HS-27A (cell line): ENCODE results near the gene ITPK1.

Source experiments
- DNase-seq: peaks from one replicate; pipeline ENCODE4 v3.0.0-alpha.2; 2012; ENCODE audit warnings: low read depth, missing footprints

ITPK1 gene

DNA sequence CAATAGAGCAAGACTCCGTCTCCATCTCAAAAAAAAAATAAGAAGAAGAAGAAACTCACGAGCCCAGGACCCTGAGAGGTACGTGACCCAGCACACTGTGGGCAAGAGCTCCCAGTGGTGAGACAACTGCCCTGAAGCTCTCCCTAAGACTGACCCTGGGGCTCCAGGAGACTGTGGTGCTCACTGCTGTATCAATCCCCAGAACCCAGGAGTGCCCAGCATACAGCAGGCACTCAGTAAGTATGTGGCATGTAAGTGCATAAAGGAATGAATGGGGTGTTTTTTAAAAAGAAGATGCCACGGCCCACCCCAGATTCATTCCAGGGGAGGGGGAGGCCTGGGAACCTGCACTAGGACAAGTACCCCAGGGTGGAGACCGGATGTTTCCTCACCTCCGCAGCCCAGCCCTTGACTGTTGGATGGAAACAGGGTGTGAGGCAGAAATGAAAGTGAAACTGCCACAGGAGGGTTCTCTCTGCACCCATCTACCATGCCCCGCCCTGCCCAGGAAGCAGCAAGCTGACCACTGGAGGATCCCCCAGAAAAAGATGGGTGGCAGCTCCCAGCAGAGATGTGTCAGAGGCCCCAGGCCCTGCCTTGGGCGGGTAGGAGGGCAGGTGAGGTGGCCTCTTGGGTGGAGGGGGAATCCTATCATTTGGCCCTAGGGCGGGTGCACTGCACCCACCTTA, 12.2 kb downstream of the ITPK1 start:
- no peak for DNase-seq

DNA sequence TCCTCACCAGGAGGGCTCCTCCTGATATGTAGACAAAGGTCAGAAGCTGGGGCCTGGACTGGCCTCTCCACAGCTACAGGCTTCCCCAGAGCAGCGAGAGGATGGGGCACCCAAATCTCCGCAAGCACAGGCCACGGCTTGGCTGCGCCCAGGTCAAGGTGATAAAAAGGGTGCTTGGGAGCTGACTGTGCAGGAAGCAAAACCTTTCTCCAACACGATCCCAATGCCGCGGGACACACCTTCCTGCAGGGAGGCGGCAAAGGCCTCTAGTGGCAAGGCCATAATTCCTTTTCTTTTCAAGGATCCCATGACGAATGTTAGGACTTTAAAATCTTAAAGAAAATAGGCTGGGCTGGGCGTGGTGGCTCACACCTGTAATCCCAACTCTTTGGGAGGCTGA, 13.6 kb downstream of the ITPK1 start:
- no peak for DNase-seq

DNA sequence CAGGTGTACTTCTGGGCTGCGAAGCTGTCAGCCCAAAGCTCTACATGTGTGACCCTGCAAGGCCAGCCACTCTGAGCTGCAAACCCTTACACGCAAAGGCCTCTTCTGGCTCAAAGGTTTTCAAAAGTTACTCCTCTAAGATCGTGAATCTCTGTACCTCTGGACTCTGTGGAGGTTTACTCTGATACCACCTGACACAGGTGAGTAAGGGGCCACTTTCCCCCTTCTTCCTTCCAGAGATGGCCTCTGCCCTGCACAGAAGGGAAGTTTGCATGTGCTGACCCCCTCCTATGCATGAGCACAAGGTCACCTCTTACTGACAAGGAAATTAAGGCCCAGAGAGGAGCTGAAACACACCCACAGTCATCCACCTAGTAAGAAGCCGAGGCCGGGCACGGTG, 14.5 kb downstream of the ITPK1 start:
- DNase-seq = no peak

DNA sequence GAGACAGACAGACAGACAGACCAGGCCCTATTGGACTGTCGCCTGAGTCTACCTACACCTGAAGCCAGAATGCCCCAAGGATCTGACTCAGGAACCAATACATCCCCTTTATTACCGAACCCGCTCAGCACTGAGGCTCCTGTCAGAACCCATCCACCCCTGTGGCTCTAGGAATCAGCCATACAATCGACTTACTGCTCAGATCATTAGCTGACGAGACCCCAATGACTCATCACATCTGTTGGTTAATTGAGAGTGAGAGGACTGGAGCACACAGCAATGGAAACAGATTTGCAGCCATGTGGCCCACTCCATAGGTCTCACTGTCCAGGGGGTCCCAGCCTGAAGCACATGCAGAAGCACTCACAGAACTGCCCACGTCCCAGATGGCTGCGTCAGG, 15.2 kb downstream of the ITPK1 start:
- DNase-seq = no peak

DNA sequence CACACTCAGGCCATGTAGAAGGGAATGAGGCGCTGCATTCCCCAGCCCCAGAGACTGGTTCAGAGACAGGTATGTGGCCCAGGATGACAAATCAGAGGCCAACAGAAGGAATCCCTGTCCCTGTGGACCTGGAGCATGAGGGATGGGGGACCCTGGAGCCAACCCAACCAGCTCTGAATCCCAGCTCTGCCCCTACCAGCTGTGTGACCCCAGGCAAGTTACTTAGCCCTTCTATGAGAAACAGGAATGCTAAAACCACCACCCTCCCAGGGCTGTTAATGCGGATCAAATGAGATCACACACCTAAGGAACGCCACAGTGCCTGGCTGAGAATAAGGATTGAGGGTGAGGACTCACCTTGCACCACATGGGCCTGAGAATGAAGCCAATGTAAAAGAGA, 15.6 kb downstream of the ITPK1 start:
- DNase-seq = no peak

DNA sequence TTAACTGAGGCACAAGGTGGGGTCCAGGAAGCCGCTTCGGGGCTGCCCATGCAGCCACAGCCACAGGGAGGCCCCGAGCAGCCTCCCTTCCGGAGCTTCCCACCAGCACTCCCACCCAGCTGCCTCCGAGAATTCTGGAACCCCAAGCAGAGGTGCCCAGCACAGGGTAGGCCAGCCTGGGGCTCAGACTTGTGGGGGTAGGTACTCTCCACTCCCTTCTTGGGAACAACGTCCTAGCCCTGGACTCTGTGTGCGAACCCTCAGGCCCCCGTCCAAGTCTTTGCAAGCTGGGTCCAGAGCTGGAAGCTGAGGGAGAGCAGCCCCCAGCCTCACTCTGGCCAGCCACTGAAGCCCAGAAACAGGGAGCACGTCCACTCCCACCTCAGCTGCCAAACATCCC, 16.1 kb downstream of the ITPK1 start:
- DNase-seq = no peak

DNA sequence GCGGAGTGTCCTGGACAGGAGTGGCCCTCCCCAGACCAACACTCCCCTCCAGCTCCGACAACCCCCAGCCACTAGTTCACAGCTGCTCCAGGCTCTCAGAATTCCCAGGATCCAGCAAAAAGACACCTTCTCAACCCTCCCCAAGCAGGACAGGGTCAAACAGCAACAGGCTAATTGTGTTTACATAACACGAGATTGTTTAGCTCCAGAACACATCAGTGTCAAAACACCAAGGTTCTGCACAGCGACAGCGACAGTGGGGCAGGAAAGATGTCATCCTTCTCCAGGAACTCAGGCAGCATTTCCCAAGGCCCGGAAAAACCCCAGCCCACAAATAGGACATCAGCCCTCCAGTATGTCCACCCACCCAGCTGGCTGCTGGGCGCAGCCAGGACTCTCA, 16.5 kb downstream of the ITPK1 start:
- no peak for DNase-seq

DNA sequence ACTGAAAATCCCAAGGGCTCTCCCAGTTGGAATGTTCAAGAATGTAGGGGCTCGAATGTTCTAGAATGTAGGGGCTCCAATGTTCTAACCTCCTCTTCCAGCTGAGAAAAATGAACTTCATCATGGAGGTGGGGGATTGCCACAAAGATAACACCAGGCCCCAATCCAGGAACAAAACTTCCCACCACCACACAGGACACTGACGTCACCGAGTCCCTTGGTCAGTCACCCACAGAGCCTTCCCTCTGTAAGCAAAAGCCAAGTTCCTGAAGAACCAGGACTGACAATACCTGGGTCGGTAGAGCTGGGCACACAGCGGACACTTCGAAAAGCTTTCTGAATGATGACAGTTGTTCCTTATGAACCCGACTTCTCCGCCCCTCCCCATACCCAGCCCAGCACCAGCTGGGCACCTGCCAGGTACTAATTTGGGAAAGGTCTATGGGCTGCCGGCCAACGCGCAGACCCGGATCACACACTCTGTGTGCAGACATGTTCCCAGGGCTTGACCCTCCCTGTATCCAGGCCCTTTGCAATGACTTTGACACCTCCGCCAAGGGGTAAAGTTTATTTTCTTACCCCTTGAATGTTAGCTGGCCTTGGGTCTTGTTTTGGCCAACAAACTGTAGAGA, 18.9 kb downstream of the ITPK1 start:
- no peak for DNase-seq

DNA sequence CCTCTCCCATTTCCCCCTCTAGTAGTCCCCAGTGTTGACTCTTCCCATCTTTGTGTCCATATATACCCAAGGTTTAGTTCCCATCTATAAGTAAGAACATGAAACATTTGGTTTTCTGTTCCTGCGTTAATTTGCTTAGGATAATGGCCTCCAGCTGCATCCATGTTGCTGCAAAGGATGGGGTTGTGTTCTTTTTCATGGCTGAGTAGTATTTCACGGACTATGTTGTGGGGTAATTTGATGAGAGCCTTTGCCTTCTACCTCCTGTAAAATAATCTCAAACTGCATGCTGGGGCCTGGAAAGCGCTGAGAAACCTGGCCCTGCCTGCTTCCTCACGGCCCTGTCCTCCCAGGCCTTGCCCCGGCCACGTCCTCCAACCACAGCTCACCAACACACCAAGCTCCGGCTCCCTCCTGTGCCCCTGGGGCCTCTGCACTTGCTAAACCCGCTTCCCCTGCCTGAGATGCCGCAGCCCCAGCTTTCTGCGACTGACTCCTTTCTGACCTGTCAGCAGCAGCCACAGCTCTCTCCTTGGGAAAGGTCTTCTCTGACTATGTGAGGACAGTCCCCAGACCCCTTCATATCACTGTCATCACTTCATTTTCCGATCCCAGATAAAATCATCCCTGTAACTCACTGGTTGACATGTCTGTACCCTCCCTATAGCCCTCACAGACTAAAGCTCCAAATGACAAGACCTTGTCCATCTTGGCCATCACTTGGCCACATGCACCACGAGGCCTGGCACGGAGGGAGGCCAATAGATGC, 19.8 kb downstream of the ITPK1 start:
- DNase-seq = no peak

DNA sequence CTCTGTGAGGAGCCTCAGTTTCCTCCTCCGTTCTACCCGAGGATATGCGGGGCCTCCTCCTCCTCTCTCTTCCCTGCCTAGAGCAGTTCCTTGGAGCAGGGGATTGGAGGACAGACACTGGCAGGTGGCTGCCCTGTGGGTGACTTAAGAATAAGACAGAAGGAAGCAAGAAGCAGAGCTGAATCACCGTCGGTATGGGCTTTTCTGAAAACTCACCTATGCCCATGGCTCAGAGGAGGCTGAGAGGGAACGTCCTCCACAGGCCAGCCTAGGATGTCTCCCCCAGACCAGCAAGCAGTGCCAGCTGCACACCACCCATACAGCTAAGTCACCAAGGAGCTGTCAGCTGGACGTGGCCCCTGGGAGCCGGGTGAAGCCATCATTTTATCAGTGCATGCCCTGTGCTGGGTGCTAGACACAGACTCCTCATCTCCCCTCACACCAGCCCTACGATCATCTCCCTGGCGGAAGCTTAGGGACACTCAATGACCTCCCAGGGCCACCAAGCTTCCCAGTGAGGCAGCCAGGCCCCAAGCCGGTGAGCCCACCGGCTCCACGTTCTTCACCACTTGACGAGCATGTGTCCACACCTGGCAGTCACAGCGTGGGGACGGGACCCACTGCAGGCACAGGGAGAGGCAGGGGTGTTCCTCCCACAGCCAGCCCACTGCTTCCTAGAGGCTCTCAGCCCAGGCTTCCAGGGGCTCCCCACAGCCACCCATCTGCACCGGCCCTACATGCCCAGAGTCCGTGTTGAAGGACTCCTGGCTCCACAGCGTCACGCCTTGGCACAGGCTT, 21.4 kb downstream of the ITPK1 start:
- DNase-seq = no peak

DNA sequence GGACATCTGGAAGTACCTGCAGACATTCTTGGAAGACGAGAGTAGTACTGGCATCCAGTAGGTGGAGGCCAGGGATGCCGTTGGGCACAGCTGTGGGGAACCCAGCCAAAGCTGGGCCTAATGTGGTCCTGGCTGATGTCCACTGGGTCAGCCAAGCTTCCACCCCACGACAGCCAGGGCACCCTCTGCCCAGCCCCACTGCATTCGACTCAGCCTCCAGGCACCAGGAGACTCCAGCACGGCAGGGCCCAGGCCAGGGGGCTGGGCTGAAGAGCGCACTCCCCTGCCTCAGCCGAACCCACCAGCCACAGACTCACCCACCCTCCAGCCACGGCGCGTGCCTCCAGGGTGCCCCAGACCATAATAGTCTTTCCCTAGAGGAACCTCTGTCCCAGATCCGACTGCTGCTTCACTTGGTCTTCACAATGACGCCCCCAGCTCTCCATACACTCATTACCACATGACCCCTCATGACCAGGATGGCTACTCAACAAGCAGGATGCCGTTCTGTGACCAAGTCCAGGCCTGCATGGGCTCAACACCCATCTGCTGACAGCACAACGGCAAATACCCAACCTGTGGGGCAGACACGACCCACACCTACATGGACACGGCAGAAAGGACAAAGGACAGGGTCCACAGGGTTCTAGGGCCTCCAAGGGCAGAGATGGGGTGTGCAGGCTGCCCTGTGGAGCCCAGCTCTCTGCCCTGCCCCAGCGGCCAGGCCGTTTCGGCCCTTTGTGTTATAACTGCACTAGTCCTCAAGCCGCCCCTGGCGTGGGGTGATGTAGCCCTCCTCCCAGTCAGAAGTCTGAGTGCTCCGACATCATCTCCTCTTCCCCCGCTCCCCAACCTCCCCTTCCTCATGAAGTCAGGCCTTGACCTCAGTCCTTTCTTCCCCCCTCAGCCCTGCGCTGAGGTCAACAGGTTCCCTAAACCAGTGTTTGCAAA, 22.8 kb downstream of the ITPK1 start:
- no peak for DNase-seq

DNA sequence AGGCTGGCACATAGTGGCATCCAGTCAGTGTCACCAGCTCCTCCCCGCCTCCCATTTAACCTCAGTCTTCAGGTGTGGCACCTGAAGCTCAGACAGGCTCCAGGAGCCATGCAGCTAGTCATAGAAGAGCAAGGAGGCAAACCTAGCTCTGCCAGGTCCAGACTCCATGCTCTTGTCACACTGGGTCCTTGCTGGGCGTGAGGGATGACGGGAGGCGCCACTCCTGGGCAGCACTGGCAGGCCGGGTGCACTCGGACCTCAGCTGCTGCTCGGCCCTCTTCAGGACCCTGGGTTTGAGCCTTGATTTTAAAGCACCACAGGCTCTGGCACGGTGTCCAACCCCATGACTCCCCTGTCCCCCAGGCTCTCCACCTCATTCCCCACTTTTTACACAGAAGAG, 24.1 kb downstream of the ITPK1 start:
- no peak for DNase-seq

DNA sequence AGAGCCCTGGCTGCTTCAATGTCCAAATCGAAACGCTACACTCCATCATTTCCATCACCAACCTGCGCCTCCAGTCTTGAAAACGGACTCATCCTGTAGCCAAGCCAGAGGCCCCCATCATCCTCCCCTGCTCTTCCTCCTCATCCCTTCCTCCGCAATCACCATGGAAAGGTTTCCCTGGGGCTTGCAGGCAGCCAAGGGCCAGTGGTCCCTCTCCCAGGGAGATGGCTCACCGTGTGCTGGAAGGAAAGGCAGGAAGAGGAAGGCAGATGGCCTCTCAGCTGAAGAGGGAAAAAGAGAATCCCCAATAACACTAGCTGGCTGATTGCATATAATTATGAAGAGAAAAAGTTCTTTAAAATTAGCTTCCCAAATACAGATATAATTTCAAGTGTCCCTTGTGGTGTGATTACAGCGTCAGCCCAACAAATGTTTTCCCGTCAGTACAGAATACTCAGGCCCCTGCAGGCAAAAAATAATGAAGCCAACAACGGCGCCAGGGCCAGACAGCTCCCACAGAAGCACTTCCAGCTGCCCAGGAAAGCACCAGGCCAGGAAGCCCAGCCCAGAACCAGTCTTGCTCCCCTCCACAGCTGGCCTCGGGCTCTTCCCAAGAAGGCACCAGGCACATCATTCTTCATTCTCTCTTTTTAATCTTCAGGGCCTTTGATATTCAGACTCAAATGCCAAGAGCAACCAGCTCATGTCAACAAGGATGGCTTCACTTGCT, 24.7 kb downstream of the ITPK1 start:
- DNase-seq = no peak

DNA sequence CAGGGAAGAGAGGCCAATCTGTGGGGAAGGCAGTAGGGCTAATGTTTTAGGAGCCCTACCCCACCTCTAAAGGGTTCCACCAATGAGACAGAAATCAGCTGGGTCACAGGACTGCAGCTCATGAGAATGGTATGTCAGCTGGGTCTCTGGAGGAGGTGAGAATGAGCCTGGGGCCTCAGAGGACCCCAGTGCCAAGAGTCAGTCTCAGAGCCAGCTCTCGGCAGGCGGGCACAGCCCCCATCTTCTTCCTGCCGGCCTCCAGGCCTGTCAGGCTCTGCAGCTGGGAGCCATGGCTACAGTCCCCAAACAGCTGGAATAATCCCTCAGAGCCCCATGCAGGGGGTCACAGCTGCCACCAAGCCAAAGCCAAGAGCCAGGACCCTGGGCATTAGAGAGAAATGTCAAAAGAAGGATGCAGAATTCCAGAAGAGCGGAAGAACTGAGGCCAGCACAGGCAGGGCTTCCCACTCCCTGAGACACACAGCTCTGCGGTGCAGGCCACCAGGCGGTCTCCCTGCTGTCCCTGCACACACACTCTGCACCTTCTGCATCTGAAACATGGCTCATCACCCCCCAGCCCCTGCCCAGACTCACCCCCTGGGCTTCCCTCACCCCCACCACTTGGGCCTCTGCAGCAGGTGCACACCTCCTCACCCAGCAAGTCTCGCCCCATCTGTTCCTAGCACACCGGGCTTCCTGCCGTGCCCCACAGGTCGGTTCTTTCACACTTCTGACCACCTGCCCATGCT, 26.0 kb downstream of the ITPK1 start:
- DNase-seq = no peak

DNA sequence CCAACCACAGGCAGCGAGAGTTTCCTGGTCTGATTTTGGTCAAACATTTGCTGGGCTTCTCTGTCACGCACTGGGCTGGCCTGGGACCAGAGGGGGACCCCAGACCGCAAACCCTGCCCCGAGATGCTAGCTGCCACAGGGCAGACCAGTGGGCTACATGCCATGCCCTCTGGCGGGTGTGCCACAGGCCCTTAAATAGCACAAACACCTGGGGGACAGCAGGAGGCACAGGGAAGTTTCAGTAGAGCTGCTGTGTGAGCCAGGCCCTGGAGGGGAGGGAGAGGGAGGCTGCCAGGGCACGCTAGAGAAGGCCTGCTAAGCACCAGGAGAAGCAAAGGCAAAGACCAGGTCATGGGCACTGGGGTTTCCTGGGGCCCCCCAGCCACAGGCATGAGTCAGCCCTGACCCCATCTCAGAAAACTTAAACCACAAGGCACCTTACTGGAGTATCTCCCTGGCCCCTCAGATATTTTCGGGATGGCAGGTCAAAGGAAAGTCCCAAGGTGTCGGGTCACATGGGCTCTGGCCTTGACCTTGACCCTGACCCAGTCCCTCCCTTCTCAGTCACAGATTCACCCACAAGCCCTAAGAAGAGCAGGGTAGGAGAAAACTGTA, 29.2 kb downstream of the ITPK1 start:
- DNase-seq = no peak

DNA sequence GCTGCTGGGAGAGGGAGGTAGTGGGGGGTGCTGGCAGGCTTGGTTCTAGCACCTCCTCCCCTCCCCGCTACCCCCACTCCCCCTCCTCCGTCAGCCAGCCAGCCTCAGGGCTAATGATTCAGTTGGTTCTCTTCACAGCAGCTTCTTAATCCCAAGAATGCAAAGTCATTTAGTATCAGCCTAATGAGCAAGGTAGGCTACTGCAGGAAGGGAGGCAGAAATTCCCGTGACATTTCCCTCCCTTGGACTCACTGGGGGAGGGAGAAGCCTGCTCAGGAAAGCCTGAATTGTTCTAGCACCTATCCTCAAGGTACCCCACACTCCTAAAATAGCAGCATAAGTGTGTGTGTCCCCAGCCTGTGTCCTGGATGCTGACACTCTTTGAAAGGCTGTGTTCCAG, 29.8 kb downstream of the ITPK1 start:
- no peak for DNase-seq

DNA sequence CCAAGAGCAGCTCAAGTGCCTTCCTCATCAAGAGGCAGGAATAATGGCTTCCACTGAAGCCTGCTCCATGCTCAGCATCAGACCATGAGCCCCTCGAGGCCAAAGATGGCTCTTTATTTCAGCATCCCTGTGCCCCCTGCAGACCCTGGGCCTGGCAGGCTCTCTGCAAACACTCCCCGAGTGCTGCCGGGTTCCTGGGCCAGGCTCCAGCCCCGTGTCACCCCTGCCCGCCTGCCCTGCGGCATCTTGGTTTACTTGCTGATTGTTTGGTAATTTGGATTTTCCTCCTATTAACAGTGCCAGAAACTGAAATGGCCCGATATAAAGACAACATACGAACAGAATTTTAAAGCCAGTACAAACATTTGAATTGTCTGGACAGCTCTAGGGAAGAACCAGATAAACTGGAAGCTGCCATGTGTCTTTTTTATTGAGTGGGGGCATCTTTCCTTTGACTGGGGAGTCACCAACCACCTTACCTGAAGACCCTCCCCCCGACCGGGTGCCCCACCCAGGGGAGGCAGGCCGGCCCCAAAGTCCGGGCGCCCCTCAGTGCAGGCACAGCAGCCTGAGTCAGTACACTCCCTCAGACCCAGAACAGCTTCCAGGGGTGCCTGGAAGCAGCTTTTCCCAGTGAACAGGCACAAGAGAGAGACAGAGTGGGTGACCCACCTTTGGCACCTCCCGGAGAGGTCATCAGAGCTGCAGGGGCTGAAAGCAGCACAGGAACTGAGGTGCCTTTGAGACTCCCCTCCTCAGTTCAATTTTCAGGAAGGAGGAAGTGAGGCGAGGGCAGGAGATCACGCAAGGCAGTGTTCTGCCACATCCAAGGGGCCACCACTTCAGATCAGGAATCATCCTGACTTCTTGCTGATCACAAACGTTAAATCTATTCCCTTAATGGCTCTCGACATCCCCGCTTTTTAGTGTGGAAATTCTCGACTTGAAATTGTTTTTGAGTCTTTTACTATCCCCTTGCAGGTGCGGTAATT, 30.6 kb downstream of the ITPK1 start:
- DNase-seq = no peak

DNA sequence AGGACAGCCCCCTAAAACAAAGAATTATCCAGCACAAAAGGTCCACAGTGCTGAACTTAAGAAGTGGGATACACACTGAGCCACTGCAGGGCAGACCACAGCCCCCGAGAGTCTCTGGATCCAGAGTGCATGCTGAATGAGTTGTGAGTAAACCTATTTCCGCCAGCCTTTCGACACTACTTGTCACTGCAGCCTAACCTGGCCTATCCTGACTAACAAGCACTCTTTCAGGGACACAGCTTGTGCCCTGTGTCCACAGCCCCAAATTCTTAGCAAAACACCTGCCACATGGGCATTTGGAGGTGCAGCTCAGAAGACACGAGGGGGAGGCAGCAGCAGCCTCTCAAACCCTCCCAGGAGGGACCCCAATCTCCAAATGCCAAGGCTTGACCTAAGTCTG, 31.3 kb downstream of the ITPK1 start:
- no peak for DNase-seq
